GM21528 (cell line): ENCODE results near the gene CPTP.

Experiments used
- ATAC-seq: cut with Tn5 transposase; IDR thresholded peaks from one replicate; pipeline ENCODE4 v1.9.1; 2021; ENCODE audit warnings: mild to moderate bottlenecking, moderate library complexity; ENCODE audit not compliant: unreplicated experiment, low FRiP score

The CPTP gene

DNA sequence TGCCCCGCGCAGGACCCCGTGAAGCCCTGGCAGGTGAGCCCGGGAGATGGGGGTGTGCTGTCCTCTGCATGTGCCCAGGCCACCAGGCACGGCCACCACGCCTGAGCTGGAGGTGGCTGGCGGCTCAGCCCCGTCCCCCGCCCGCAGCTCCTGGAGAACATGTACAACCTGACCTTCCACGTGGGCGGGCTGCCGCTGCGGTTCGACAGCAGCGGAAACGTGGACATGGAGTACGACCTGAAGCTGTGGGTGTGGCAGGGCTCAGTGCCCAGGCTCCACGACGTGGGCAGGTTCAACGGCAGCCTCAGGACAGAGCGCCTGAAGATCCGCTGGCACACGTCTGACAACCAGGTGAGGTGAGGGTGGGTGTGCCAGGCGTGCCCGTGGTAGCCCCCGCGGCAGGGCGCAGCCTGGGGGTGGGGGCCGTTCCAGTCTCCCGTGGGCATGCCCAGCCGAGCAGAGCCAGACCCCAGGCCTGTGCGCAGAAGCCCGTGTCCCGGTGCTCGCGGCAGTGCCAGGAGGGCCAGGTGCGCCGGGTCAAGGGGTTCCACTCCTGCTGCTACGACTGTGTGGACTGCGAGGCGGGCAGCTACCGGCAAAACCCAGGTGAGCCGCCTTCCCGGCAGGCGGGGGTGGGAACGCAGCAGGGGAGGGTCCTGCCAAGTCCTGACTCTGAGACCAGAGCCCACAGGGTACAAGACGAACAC is 8.3 kb downstream of the CPTP start:
- ATAC-seq, result no peak

DNA sequence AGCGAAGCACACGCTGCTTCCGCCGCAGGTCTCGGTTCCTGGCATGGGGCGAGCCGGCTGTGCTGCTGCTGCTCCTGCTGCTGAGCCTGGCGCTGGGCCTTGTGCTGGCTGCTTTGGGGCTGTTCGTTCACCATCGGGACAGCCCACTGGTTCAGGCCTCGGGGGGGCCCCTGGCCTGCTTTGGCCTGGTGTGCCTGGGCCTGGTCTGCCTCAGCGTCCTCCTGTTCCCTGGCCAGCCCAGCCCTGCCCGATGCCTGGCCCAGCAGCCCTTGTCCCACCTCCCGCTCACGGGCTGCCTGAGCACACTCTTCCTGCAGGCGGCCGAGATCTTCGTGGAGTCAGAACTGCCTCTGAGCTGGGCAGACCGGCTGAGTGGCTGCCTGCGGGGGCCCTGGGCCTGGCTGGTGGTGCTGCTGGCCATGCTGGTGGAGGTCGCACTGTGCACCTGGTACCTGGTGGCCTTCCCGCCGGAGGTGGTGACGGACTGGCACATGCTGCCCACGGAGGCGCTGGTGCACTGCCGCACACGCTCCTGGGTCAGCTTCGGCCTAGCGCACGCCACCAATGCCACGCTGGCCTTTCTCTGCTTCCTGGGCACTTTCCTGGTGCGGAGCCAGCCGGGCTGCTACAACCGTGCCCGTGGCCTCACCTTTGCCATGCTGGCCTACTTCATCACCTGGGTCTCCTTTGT is 9.1 kb downstream of the CPTP start:
- ATAC-seq, result no peak

DNA sequence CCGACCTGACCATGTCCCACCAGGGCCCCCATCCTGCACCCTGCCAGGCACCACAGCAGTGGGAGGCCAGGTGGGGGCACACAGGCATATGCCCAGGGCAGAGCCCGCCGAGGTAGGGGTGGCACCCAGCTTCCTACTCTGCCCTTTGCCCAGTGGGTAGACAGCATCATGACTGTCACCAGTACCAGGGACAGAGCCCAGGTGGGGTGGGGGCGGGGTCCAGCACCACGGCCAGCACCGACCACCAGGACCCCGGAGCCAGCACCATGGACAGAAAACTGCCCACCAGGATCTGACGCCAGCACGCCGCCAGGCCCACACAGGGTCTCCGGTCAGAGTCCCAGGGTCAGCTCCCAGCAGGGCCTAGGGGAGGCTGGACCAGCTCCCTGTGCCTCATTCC is 10.2 kb downstream of the CPTP start:
- ATAC-seq, result no peak

DNA sequence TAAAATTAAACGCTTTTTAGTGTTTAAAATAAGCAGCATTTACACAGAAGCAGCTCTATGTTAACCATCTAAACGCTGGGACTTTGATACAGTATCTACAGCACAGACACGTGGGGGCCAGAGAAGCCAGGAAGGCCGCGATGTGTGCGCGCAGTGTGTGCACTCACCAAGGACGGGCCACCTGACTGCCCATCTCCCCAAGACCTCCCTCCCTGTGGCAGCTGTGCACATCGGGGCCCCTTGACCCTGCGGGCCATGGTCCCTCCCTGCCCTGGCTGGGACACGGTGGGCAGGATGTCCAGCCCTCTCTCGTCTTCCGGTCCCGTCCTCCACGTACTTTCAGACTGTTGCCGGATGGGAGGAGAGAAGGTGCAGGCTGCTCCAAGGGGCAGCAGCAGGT is 10.7 kb downstream of the CPTP start:
- no peak for ATAC-seq

DNA sequence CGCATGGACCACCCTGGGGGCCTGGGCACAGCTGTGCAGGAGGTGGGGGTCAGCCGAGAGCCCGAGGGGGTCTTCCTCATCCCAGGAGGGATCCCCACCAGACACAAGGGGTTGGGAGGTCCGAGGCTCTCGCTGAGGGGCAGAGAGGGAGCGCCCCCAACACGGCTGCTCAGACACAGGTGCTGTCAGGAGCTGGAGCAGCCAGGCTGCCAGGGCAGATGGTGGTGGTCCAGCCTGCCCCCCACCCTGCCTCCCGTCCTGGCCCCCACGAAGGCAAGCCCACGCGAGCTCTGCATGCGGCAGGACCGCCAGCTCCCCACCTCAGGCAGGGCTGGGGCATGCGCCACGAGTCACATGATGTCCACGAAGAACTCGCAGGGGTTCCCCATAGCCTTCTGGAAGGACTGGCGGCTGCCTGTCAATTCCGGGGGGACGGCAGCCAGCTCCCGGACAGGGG is 11.2 kb downstream of the CPTP start:
- ATAC-seq, result no peak

DNA sequence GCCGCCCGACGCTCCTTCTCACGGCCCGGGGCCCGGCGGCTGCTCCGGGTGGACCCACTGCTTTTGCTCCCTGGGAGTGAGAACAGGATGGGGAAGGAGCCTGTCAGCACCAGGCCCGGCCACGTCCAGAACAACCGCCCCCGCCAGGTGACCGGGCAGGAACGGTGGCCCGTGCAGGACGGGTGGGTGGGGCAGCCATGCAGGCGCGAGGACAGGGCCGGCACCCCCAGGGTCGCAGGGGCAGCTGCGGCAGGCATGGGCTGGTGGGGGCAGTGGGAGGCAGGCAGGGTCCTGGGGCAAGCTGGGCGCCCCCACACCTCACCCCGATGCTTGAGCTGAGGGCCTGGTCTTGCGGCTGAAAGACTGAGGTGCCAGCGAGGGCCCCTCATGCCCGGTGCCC is 11.8 kb downstream of the CPTP start:
- ATAC-seq, result no peak

DNA sequence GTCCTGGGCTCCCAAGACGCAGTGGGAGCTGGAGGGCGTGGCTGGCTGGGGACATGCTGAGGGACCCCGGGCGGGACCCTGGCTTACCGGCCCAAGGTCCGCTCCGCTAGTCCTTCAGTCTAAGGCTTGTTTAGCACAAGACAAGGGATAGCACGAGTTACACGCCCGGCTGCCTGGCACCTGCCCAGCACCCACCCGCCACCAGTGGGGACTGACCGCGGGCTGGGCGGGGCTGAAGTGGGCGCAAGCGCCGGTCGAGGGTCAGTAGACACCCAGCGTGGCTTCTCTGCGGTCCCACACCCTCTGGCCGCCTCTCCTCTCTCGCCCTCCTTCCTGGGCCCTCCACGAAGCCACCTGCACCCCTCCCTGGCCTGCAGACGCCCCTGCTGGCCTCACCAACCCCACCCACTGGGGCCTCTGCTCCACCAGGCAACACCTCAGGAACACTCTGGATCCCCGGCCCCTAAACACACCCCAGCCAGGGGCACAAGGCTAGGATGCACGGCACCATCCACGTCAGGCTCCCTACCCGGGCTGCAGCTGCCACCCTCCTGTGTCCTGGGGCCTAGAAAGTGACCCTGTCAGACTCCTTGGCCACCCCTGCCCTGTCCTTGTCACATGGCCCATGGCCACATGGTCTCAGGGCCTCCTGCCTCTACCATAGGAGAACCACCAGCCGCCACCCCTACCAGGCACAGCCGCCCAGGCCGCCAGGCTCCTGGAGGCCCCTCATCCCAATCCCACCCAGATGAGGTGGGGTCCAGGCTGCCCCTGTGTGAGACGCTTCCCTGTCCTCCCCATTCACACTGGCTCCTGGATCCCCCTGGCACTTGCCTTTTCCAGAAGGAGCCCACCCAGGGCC is 12.6 kb downstream of the CPTP start:
- no peak for ATAC-seq

DNA sequence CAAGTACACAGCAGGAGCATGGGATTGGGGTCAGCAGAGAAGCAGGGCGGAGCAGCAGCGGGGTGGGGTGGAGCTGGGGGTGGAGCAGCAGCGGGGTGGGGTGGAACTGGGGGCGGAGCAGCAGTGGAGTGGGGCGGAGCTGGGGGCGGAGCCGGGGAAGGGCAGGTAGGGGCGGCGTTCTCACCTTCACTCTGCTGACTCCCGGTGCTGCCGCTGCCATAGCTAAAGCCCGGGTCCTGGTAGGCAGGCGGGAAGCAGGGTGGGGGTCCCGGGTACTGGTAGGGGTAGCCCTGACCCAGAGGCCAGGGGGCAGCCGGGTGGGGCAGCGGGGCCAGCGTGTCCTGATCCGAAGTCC is 13.2 kb downstream of the CPTP start:
- ATAC-seq, result no peak

DNA sequence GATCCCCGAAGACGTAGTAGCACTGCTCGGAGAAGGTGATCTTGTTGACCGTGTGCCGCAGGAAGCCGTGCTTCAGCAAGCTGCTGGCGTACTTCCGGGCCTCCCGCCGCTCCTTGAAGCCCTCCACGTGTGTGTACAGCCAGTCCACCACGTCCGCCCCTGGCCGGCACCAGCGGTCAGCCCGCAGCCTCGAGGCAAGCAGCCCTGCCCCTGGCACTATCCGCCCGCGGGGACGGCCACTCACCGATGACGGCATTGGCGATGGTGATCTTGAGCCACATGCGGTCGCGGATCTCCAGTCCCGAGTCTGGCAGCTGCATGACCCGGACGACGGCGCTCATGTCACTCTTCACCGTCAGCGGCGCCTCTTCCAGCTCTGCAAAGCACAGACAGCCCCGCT is 13.7 kb downstream of the CPTP start:
- ATAC-seq, result no peak

DNA sequence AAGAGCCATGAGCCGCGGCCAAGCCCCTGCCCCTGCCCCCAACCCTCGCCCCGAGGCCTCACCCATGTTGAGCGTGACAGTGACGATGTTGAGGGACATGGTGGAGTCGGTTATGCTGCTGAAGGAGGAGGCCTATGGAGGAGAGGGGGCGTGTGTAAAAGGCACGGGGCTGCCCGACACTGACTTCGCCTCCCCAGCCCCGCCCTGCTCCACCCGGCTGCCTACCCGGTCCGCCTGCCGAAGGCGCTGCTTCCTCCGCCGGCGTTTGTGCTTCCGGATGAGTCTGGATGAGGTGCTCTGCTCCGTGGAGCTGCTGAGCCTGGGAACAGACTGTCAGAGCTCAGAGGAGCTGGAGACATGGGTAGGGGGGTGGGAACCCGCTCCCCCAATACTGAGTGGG is 15.6 kb downstream of the CPTP start:
- ATAC-seq, result no peak

DNA sequence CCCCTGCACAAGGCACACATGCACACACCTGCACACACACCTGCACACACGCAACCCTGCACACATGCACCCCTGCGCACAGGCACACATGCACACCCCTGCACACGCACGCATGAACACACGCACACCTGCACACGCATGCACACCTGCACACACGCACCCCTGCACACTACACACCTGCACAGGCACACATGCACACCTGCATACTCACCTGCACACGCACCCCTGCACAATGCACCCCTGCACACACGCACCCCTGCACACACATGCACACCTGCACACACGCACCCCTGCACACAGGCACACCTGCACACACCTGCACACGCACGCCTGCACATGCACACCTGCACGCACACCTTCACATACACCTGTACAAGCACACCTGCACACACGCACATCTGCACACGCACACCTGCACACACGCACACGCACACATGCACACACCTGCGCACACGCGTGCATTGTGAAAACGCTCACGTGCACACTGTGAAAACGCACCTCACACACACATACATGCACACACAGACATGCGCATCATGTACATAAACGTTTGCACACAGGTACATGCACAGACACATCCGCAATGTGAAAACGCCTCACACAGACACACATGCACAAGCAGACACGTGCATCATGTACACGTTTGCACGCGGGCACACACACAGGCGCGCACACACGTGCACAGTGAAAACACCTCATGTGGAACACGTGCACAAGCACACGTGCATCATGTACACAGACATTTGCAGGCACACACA is 16.4 kb downstream of the CPTP start:
- no peak for ATAC-seq

DNA sequence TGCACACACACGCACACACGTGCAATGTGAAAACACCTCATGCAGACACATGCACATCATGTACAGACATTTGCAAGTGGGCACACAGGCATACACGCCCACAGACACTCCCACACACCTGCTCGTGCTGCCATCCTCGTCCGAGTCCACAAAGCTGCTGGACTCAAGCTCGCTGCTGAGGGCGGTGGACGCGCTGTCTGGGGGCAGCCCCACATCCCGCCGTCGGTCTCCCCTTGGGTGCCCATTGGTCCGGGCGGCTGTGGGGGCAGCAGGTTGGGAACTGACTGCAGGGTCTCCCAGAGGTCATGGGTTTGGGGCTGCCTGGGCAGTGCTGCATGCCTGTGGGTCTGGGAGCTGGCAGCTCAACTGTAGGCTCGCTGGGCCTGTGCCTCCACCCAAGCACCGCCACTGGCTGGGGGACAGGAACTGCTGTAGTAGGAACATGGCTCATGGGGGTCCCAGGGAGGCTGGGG is 17.0 kb downstream of the CPTP start:
- no peak for ATAC-seq

DNA sequence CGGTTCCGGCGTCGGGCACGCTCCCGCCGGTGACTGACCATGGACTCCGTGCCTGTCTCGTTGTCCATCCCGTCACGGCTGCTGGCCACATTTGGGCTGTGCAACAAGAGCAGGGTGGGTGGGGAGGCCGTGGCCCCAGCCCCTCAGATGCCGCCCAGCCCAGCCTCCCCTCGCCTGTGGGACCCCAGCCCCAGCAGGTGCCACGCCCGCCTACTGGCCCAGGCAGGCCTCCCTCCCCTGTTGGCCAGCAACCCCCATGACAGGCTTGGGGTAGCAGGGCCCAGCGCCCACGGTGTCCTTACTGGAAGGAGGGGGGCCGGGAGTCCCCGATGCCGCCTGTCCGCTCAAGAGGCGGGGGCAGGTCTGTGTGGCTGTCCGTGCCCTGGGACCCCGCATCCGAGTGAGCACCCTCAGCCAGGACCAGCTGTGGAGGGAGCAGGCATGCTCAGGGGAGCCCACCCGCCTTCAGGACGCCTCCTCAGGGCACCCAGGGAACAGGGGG is 17.5 kb downstream of the CPTP start:
- no peak for ATAC-seq

DNA sequence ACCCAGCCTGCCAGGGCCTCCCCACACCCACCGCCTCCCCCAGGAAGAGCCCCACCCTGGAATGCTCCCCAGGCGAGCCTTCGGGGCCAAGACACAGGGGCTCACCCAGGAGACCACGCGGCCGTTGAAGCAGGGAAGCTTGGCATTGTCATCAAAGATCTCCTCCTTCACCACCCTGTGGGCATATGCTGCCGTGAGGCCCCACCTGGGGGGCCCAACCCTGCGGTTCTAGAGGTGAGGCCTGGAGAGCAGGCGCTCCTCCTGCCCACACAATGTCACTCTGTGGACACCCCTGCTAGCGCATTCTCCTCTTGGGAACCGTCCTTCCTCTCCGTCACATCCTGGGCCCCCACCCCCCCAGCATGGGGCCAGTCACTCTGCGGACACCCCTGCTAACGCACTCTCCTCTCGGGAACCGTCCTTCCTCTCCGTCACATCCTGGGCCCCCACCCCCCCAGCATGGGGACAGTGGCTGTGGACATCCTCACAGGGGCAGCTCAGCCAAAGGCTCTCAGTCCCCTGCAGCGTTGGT is 18.0 kb downstream of the CPTP start:
- no peak for ATAC-seq

DNA sequence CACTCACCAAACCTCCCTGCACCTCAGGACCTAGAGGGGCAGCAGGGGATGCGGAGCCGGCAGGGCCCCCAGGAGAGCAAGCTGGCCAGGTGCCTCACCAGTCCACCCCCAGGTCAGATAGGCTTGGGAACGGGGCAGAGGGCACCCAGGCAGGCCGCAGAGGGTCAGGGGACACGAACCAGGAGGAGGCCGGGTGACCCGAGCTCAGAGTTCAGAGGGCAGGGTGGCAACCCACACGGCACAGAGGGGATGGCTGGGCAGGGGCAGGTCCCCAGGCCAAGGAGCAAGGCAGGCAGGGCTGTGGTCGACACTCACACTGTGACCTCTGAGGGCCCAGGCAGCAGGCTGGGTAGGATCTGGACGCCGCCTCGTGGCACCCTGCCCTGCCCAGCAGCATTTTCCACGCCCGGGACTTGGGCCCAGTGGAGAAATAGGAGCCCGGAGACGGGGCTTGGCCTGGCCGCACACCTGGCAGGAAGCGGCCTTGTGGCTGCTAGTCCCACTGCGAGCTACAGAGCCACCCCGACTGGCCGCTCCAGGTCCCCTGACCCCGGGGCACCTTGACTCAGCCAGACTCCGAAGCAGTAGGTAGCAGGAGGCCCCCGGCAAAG is 19.3 kb downstream of the CPTP start:
- no peak for ATAC-seq

DNA sequence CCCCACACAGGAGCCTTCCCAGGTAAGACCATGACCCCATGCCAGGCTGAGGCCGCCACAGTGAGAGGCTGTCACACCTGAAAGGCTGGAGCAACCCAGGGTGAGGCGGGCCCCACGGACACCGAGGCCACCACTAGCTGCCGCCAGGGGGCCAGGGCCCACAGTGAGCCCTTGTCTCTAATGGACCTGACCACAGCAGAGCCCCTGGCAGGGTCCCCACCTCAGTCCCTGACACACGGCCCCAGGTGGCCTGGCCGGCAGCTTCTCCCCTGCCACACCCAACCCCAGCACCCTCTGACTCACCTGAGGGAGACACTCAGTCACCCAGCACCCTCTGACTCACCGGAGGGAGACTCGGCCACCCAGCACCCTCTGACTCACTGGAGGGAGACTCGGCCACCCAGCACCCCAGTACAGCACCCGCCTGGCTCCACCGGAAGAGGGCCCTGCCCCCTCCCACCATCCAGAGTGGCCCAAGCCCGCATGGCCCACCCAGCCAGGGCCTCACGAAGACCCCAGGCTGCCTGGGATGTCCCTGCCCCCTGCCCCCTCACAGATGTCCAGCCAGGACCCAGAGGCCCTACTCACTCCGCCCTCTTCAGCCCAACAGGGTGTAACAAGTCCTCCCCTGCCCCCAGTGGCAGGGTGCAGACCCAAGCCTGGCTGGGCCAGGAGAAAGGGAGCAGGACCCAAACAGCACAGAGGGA is 20.2 kb downstream of the CPTP start:
- ATAC-seq, result no peak

DNA sequence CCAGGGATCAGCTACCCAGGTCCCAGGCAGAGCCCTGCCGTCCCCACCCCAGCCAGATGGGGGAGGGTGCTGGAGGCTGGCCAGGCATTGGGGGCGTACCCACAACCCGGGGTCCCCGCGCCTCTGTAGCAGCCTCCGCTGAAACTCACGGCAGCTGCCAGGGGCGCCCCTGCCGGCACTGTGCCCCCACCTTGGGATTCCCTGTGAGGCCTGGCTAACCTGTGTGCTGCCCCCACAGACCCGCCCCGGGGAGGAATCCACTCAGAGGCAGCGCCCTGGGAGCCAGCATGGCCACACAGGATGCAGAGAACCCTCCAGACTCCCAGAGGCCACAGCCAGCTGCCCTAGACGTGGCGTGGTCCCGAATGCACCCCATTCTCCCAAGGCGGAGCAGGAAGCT is 20.8 kb downstream of the CPTP start:
- ATAC-seq, result no peak

DNA sequence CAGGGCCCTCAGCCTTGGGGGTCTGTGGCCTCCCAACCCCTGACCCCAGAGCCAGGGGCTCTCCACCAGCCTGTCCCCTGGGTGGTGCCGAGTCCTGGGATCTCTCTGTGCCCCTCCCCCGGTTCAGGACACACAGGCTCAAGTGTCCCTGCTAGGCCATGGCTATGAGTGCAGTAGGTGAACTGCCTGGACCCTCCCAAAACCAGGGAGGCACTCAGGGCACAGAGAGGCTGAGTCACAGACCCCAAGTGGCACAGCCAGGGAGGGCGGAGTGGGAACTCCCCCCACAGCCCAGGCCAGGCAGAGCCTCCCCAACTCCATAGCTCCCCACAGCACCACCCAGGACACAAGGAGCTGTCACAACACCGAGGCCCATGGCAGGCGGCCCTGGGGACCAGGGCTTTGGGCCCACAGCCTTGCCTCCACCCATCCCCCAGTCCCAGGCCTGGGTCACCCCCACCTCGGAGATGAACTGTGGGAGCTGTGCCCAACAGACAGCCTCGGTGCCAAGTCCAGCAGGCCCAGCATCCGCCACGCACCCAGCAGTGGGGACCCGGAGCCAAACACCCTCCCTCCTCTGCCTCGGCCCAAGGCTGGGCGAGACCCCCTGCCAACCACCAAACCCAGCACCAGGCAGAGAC is 21.4 kb downstream of the CPTP start:
- no peak for ATAC-seq

DNA sequence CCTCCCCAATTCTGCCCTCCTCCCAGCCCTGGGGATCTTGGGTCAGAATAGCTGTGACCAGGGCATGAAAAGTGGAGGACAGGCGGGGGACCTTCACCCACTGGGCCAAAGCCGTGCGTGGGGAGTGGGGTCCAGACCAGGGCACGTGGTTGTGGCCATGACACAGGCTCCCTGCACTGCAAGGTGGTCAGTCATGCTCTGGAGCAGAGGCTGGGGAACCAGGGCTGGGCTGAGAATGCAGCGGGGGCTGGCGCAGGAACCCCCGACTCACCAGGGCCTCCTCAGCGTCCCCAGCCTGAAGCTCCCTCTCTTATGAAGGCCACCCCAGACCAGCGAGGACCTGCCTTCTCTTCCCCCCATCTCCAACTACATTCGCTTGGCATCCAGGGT is 21.9 kb downstream of the CPTP start:
- ATAC-seq, result no peak
